ENCODE measurements around the gene PIAS2.

Gene PIAS2

DNA sequence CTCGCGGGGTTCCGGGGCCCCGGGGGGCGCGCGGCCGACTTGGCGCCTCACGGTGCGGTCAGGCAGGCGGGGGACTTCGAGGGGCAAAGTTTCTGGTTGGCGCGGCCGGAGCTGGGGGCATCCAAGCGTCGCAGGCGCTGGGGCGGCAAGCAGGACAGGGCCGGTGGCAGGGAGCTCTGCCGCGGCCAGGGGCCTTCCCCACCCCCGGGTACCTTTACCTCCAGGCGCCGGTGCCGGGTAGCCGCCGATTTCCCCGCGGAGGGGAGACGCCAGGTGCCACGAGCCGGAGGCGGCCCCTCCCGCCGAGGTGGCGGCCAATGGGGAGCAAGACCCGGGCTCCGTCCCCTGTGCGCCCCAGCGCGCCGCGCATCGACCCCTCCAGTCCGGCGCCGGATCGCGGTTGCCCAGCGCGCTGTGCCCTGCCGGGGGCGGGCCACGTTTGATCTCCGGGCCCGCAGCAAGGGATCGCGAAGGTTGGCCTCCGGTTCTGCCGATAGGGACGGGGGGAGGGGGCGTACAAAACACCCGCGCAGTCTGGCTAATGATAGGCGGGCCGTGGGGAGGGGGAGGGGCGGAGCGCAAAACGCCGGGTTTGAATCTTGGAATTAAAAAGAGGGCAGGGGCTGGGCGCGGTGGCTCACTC is 160.6 kb downstream of the PIAS2 start, which contains the start of gene ST8SIA5:
ST8SIA5 (minus strand) TSS at position 495 of the 643 bp plus-strand sequence. CDS start 545 bp downstream, outside the sequence.
- DNase-seq, result no peak

- DNase-seq, result no peak
Observed at GRCh38 chr18:46756025-46756558, 161.2 kb downstream of the PIAS2 start.

DNA sequence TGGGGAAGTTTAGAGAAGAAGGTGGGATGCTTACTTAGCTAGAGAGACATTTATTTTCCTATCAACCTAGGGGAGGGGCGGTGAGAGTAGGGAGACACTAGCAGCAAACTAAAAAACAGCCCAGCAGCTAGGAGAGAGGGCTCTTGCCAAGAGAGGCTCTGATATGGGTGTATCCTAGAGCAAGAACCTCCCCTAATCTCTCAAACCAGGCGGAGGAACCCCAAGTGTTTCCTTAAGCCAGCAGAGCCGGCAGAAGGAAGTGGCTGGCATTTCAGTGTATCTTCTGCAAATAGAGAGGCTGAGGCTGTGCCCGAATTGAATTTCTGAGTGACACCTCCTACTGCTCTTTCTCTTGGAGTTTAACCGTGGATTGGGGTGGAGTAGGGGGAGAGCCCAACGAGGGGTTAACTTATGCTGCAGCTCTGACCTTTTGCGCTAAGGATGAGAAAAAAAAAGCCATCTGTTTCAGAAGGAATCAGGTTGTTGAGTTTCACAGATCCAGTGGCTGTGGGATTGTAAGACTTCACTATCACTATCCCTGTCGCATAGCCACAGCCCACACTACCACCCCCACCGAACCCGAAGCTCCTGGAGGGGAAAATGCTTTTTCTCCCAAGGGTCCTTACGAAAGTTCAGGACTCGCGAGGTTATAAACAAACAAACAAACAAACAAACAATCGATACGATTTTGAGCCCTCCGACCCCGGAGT is 161.8 kb downstream of the PIAS2 start:
- DNase-seq, result no peak

GRCh38 chr18:46754661-46755292 is 162.5 kb downstream of the PIAS2 start:
- no peak for DNase-seq

DNA sequence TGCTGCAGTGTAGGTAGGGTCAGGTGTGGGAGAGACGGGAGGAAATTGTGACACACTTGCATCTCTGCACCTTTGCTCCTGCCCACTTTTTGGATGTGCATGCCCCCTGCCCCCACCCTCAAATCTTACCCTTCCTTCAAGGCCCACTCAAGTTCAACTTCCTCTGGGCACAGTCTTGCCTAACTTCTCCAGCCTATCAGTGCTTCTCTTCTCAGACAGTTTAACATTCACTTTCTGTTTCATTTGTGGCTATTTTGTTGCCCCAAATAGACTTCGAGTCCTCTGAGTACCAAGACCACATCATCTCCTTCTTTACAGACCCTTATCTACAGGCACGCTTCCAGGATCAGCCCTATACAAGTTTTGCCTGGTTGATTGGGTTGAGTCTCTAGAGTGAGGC is 163.1 kb downstream of the PIAS2 start:
- DNase-seq, result no peak
